Measurements from ENCODE around the gene SELENON. TPM values are rescaled to one million over a fixed set of nuclear protein-coding genes. Genes with fewer than 3 reads are reported as not detected.
A peak's percentile ranks its signal among the peaks of the same experiment; 100 is the strongest.

SELENON gene
- total RNA-seq, 1 experiment from 2014 or later = 90.9 TPM

GRCh38 chr1:25814549-25815087 lies 14.6 kb downstream of the SELENON start:
- WGBS (ENCODE audit: extremely low coverage, insufficient read length, low lambda C conversion rate) = no CpG with 5 or more reads among the region's 7 CpGs
- no peak overlapping the region for H3K4me3 Mint-ChIP-seq
- no peak overlapping the region for H3K27ac ChIP-seq (ENCODE audit: insufficient read length, low read depth, low read length)

More at GRCh38 chr1:25814549-25815087, 14.6 kb downstream of the SELENON start:
- no peak overlapping the region for H4K8ac ChIP-seq (replicated peaks; ENCODE audit: insufficient read length, low read depth, low read length)
- Mint-ChIP-seq H3K27me3 (ENCODE audit: low read depth) (peaks cover 2% of the 10 kb centered on the region; the same call in 1 of the 2 replicates), H3K27ac (peak overlapping the region in 2 of 3 experiments; percentile 29 to 61; a peak in 3 of 7 replicates), H3K4me1 (peaks cover 20 to 26% of the 10 kb centered on the region in 2 experiments), H3K9me3 (no peaks in the 10 kb centered on the region), H3K36me3 (ENCODE audit: insufficient read depth in 1 of 3, low read depth in 3 of 3) (peaks cover 12 to 40% (median 39%) of the 10 kb centered on the region in 3 experiments; a peak in 6 of 7 replicates)
- H4K20me1 ChIP-seq (ENCODE audit: control insufficient read depth, insufficient read depth, insufficient read length) = peaks cover 3% of the 10 kb centered on the region
- no peak overlapping the region for H3K23ac ChIP-seq (ENCODE audit: insufficient read length, low read depth, low read length)
- H3K27me3 ChIP-seq (ENCODE audit: insufficient read depth, low read length) = no peaks in the 10 kb centered on the region
- H3K79me1 ChIP-seq (ENCODE audit: insufficient read depth, low read depth, low read length, poor library complexity, severe bottlenecking) = no peaks in the 10 kb centered on the region
- H3K4me1 ChIP-seq (ENCODE audit: insufficient read depth, low read length) = no peaks in the 10 kb centered on the region; the same call in 1 of the 2 replicates
- no peak overlapping the region for H3K14ac ChIP-seq (ENCODE audit: insufficient read depth, low read length)
- H3K9ac ChIP-seq (ENCODE audit: extremely low read depth, insufficient read length, low read length) = no peak overlapping the region
- H2AK5ac ChIP-seq (ENCODE audit: insufficient read length, low read length) = no peak overlapping the region
- no peak overlapping the region for H3K56ac ChIP-seq (ENCODE audit: insufficient read length, low read depth, low read length)
- H3K4me2 ChIP-seq (ENCODE audit: insufficient read depth, insufficient read length, low read length) = no peak overlapping the region
- TF ChIP-seq, protein P1, sequence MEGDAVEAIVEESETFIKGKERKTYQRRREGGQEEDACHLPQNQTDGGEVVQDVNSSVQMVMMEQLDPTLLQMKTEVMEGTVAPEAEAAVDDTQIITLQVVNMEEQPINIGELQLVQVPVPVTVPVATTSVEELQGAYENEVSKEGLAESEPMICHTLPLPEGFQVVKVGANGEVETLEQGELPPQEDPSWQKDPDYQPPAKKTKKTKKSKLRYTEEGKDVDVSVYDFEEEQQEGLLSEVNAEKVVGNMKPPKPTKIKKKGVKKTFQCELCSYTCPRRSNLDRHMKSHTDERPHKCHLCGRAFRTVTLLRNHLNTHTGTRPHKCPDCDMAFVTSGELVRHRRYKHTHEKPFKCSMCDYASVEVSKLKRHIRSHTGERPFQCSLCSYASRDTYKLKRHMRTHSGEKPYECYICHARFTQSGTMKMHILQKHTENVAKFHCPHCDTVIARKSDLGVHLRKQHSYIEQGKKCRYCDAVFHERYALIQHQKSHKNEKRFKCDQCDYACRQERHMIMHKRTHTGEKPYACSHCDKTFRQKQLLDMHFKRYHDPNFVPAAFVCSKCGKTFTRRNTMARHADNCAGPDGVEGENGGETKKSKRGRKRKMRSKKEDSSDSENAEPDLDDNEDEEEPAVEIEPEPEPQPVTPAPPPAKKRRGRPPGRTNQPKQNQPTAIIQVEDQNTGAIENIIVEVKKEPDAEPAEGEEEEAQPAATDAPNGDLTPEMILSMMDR (conservative IDR thresholded peaks at IDR 0.05) = no peak
- no peak overlapping the region for H3T11ph ChIP-seq (ENCODE audit: low read length)
- no peak overlapping the region for H2BK15ac ChIP-seq (ENCODE audit: low read depth, low read length)
- H4K5ac ChIP-seq (ENCODE audit: insufficient read length, low read depth, low read length) = no peak overlapping the region
- no peak for DNase-seq
- no peak overlapping the region for H2BK120ac ChIP-seq (ENCODE audit: low read depth, low read length, poor library complexity, severe bottlenecking)
- H3K23me2 ChIP-seq (ENCODE audit: insufficient read length, low read depth, low read length, poor library complexity, severe bottlenecking) = peaks cover 3% of the 10 kb centered on the region
- H3K4ac ChIP-seq (ENCODE audit: low read depth, low read length) = no peak overlapping the region
- no peak overlapping the region for H2AFZ ChIP-seq (ENCODE audit: low read length)
- H3K79me2 ChIP-seq (ENCODE audit: insufficient read depth, low read length) = no peaks in the 10 kb centered on the region
- no peak overlapping the region for H2BK20ac ChIP-seq (ENCODE audit: low read depth, low read length, poor library complexity, severe bottlenecking)
- H3K18ac ChIP-seq (ENCODE audit: insufficient read length, low read depth, low read length) = no peak overlapping the region
- no peak overlapping the region for H2BK5ac ChIP-seq (ENCODE audit: insufficient read length, low read length)
- no peak overlapping the region for H2BK12ac ChIP-seq (ENCODE audit: insufficient read length, low read depth, low read length)
- no peaks in the 10 kb centered on the region for H3K9me3 ChIP-seq (ENCODE audit: control insufficient read depth, low read depth, low read length)
- no peak overlapping the region for H4K91ac ChIP-seq (ENCODE audit: insufficient read length, low read depth, low read length)

All from H9 (cell line).